ENCODE measurements around the gene C16orf74.
A peak's percentile ranks its signal among the peaks of the same experiment; 100 is the strongest.

Gene C16orf74

DNA sequence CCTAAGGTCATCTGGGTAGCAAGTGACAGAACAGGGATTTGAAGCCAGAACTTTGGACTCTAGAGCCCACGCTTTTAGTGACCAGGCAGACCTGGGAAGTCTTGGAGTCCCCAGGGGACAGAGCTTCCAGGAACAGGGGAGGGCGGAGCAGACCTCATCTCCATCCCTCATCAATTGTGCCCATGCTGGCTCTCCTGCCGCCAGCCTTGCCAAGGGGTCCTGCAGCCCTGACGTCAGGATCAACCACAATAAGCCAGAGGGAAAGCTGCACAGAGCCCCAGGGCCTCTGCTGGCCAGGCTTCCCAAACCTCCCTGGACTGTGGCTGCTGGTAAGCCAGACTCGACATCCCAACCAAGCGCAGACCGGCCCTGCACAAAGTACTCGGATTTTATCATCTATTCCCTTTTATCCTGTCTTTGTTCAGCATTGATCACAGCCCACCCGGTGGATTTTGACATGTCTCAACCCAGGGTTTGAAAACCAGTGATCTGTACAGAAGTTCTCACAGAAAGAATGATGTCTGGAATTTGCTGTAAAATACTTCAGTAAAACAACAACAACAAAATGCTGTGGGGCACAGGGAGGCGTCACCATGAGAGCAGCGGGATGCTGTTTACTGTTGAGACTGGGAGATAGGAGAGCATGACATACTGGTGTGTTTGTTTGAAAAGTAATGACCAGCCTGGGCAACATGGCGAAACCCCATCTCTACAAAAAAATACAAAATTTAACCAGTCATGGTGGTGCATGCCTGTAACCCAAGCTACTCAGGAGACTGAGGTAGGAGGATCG is 11.8 kb downstream of the C16orf74 start:
- DNase-seq = no peak

DNA sequence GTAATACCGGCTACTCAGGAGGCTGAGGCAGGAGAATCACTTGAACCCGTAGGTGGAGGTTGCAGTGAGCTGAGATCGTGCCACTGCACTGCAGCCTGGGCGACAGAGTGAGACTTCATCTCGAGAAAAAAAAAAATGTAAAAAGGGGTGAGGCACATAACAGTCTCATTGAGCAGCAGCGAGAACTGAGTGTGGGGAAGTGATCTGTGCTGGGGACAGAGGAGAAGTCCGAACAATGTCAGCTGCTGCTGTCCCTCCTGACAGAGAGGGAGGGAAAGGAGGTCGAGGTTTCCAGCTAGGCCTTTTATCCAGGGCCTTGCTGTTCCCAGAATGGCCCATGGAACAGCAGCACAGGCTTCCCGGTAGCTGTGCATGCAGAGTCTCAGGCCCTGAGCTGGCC is 14.0 kb downstream of the C16orf74 start:
- DNase-seq = no peak

GRCh38 chr16:85735946-85736345 is 14.9 kb downstream of the C16orf74 start:
- no peak for DNase-seq

DNA sequence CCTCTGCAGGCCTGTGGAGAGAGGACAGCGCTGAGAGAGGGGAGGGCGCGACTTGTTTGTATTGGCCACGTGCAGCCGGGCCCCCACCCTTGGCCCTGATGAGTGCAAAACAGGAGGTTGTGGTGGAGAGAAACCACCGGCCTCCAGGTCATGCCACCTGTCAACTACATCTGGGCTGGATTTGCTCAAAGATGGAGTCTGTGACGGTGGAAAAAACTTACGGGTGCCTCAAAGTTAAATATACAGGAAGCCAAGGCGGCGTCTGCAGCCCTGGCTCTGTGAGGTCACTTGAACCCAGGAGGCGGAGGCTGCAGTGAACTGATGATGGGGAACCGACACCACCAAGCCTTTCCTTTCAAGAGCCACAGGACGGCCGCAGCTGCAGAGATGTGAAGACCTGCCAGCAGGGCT is 15.7 kb downstream of the C16orf74 start:
- DNase-seq = no peak

- no peak for DNase-seq
Measured at GRCh38 chr16:85734311-85735017, 16.4 kb downstream of the C16orf74 start.

- peak; percentile 63 for DNase-seq
Measured at GRCh38 chr16:85733839-85734170, 17.1 kb downstream of the C16orf74 start.

GRCh38 chr16:85733155-85733838 is 17.6 kb downstream of the C16orf74 start:
- DNase-seq = peak; percentile 53

DNA sequence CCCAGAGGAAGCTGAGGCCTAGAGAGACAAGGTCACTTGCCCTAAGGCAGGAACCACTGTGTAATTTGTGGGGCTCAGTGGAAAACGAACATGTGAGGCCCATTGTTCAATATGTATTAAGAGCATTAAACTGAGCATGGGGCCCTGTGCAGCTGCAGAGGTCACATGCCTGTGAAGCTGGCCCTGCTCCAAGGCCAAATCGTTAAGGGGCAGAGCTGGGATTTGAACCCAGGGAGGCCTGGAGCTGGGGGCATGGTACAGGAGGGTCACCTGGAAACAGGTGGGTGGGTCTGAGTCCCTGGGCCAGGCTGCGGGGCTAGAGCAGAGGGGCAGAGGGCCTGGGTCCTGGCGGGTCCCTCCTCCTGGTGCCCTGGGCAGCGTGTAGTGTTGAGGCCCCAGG is 19.7 kb downstream of the C16orf74 start:
- DNase-seq = no peak

DNA sequence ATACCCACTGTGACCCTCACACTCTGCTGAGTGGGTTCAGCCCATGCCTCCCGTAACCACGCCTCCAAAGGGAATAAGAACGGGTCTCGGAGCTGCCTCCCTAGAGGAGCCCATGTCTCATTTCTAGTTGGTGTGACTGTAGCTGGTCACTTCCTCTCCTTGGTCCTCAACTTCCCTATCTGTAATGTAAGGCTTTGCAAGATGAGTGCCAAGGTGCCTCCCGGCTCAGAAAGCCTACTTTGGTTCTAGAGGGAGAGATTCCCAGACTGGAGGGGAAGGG is 20.8 kb downstream of the C16orf74 start:
- no peak for DNase-seq

DNA sequence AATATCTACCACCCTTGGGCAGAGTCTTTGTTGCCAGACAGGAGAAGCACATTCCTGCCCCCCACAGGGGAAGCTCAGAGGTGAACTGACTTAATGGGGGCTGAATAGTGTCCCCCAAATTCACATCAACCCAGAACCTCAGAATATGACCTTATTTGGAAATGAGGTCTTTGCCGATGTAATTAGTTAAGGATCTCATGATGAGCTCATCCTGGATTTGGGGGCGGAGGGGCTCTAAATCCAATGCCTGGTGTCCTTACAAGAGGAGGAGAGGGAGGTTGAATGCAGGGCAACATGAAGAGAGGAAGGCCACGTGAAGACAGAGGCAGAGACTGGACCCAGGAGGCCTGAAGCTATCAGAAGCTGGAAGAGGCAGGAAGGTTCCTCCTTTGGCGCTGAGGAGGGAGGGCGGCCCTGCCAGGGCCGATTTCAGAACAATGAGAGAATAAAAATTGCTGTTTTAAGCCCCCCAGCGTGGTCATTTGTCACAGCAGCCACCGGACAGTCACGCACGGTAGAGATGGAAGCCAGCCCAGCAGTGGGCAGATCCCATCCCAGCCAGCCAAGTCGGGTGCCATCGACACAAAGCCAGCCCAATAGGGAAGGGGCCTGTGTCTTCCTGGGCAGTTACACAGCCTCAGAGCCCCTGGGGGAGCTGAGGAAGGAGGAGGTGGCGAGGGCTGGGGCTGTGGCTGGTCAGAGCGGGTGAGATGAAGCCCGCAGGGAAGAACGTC is 21.3 kb downstream of the C16orf74 start:
- DNase-seq = peak; percentile 85

- DNase-seq = no peak
Measured at GRCh38 chr16:85728879-85729278, 22.0 kb downstream of the C16orf74 start.

GRCh38 chr16:85724936-85725335 is 26.0 kb downstream of the C16orf74 start:
- DNase-seq = no peak

DNA sequence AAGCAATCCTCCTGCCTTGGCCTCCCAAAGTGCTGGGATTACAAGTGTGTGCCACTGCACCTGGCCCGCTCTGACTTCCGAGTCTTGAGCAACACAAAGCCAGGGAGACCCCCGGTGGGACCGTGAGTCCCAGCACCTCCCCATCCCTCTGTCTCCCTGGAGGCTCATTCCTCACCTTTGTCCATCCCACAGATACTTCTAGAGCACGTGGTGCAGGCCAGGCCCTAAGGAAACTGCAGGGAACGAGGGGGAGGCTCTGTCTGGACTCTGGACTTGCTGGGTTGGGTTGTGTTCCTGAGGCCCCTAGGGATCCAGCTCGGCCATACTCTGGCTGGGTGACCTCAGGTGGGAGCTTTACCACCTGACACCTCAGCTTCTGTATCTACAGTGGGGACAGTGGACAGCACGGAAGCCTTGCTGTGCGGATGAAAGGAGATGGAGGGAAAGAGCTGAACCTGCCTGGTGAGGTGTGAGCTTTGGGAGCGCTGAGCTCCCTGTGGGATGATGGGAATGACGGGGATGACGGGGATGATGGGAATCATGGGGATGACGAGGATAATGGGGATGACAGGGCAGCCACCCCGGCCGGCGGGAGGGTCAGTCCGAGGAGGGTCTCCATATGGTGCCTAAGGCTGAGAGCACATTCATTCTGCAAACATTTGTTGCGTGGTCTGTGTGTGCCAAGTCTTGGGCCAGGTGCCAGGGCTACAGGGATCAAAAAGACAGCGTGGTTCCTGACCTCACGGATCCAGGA is 26.6 kb downstream of the C16orf74 start:
- DNase-seq = no peak

GRCh38 chr16:85722128-85722893 is 28.6 kb downstream of the C16orf74 start:
- no peak for DNase-seq

DNA sequence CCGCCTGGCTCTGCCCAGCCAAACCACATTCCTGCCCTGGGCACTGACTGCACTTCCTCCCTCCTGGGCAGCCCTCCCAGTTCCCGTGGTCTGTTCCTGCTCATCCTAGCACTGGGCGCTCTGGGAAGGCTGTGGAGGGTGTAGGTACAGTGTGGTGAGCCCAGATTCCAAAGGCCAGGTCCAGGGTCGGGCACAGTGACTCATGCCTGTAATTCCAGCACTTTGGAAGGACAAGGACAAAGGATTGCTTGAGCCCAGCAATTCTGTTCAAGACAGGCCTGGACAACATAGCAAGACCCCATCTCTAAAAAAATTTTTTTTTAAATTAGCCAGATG is 30.6 kb downstream of the C16orf74 start:
- DNase-seq = no peak

- DNase-seq = no peak
Measured at GRCh38 chr16:85719605-85720301, 31.1 kb downstream of the C16orf74 start.

DNA sequence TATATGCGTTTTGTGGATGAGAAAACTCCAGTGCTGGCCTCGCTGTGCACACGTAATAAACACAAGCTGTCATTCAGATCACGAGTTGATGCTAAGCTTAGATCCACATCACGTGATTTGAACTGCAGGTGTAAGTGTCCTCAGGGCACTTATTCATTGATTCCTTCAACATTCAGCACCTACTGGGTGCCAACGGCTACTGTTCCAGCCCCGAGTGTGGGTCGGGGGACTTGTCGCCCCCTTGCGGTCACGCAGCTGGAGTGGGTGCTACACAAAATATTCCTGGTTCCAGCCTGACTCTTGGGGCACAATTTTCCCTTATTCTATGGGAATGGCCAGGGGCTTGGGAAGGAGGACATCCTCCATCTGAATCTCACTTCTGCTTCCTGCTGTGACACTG is 32.2 kb downstream of the C16orf74 start:
- no peak for DNase-seq

DNA sequence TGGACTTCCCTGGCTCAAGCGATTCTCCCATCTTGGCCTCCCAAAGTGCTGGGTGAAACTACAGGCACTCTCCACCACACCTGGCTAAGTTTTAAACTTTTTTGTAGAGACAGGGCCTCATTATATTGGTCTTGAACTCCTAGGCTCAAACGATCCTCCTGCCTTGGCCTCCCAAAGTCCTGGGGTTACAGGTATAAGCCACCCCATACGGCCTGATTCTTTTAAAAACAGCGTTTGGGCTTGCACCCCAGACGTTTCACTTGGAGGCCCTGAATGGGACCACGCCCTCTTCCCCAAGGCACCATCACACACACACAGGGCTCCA is 32.8 kb downstream of the C16orf74 start:
- no peak for DNase-seq

GRCh38 chr16:85717393-85718152 is 33.3 kb downstream of the C16orf74 start:
- DNase-seq = peak; percentile 52

GRCh38 chr16:85716680-85717038 is 34.2 kb downstream of the C16orf74 start:
- DNase-seq = no peak

Data from fibroblast of skin of right quadriceps (primary cell).